GM12891 (cell line): ENCODE measurements around the gene PPFIBP1.

ENCODE experiments used
- POLR2A ChIP-seq: IDR thresholded peaks from 2 replicates; pipeline ENCODE4 v1.6.1; 2011; ENCODE audit warnings: low read depth, low read length, control low read depth
- POLR2AphosphoS5 ChIP-seq: IDR thresholded peaks from 2 replicates; pipeline ENCODE4 v1.6.1; 2011; ENCODE audit warnings: low read depth, low read length, control low read depth

DNA sequence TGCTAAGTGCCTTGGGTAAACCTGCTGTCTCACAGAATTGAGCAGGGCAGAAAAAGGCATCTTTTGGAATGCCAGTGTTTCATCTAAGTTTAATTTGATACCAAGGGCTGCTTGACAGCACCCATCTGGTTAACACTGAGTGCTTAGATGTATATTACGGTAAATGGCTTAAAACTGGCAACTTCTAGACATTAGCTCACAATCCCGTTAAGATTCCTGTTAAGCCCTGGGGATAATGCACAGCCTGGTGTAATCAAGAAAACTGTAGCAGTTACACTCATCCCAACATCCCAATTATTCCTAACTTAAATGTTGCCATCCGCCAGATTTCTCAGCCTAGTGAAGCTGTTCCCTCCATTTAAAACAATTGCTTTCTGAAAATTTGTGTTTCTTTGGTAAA, 29.9 kb downstream of the PPFIBP1 start:
- TF ChIP-seq POLR2AphosphoS5, result no peak
- no peak for TF ChIP-seq POLR2A
